HEK293T (cell line): Measurements from ENCODE around the gene SUPT3H.

ENCODE experiments used
- ARNT ChIP-seq: fragments of 450-650 bp; IDR thresholded peaks from 2 replicates; pipeline ENCODE4 v1.6.1; 2017; ENCODE audit warnings: mild to moderate bottlenecking
- FOXA1 ChIP-seq: fragments of 450-650 bp; IDR thresholded peaks from 2 replicates; pipeline ENCODE4 v1.6.1; 2016; ENCODE audit warnings: mild to moderate bottlenecking
- FOXK2 ChIP-seq: fragments of 450-650 bp; IDR thresholded peaks from 2 replicates; pipeline ENCODE4 v1.6.1; 2016; ENCODE audit warnings: mild to moderate bottlenecking
- LEF1 ChIP-seq: fragments of 450-650 bp; IDR thresholded peaks from 2 replicates; pipeline ENCODE4 v1.6.1; 2017; ENCODE audit warnings: mild to moderate bottlenecking, borderline replicate concordance
- SP1 ChIP-seq: fragments of 450-650 bp; IDR thresholded peaks from 2 replicates; pipeline ENCODE4 v1.6.1; 2017
- TARDBP ChIP-seq: fragments of 450-650 bp; IDR thresholded peaks from 2 replicates; pipeline ENCODE4 v1.6.1; 2016

DNA sequence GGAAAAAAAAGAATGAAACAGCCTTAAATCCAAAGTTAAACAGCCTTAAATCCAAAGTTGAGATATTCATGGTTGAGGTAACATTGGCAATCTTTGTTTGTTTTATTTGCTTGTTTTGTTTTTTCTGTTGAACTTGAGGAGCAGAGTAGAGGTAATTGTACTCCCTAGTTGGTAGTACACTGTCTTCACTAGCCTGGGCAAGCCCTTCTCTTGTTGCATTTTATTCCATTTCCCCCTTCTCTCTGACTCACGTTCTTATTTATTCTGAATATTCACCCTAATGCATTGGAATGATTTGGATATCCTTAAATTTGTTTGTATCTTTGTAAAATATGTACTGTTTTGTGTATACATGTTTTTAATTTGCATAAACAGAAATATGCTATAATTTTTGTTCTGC is 592.6 kb downstream of the SUPT3H start:
- TF ChIP-seq TARDBP (no peak), ARNT (no peak), FOXA1 (no peak), FOXK2 (no peak), LEF1 (no peak), SP1 (no peak)
